HEK293 (cell line): ENCODE results near the gene MPV17.
"Not testable (repeated sequence)": the region's sequence is repeated elsewhere in the genome, so short reads cannot be mapped to it uniquely, and the experiment has no call there.

Experiments
- CTCF ChIA-PET: fragments of 350-600 bp; formaldehyde crosslinking; extraction: SDS; loops from one replicate; lab custom pipeline; 2021; ENCODE audit warnings: antibody characterized with exemption; lab: Yijun Ruan, JAX
- POLR2A ChIA-PET: fragments of 300-600 bp; formaldehyde crosslinking; extraction: SDS; loops from one replicate; lab custom pipeline; 2020; ENCODE audit warnings: antibody characterized with exemption, inconsistent platforms; lab: Yijun Ruan, JAX
- H3K27ac ChIP-seq: fragments of 200-500 bp; sonication (Bioruptor generic); 2 replicates; pipeline ENCODE4 v1.5.1; 2014; ENCODE audit warnings: low read depth, low read length, control low read depth, inconsistent platforms; ENCODE audit errors: extremely low read depth
- H3K36me3 ChIP-seq, 2 experiments: fragments of 200-500 bp in 1 of 2; sonication (Bioruptor generic) in 1 of 2; 1 replicate in 1 of 2; 2 replicates in 1 of 2; pipeline ENCODE4 v1.5.1; 2014 to 2017; ENCODE audit warnings: inconsistent platforms in 2 of 2, low read length in 2 of 2; ENCODE audit not compliant: control insufficient read depth in 2 of 2, insufficient read depth in 1 of 2
- H3K4me1 ChIP-seq: fragments of 200-500 bp; sonication (Bioruptor generic); 2 replicates; pipeline ENCODE4 v1.5.1; 2014; ENCODE audit warnings: mild to moderate bottlenecking, low read length, inconsistent platforms; ENCODE audit not compliant: control insufficient read depth, insufficient read depth
- H3K4me3 ChIP-seq: 2 replicates; pipeline ENCODE4 v1.5.1; 2011; ENCODE audit warnings: low read depth, mild to moderate bottlenecking, control low read depth, low read length, moderate library complexity
- H3K9me3 ChIP-seq: fragments of 200-500 bp; sonication (Bioruptor generic); 2 replicates; pipeline ENCODE4 v1.5.1; 2014; ENCODE audit warnings: low read depth, low read length, inconsistent platforms; ENCODE audit not compliant: control insufficient read depth, insufficient read depth
- FEZF1 ChIP-seq: fragments of 450-650 bp; formaldehyde crosslinking; IDR thresholded peaks from 2 replicates; pipeline ENCODE4 v1.5.1; 2016; ENCODE audit warnings: missing biosample characterization, missing genetic modification characterization
- MEIS1 ChIP-seq: sonication (generic); formaldehyde crosslinking; IDR thresholded peaks from 2 replicates; pipeline ENCODE4 v1.8.1; 2022; ENCODE audit warnings: missing genetic modification reagents, mild to moderate bottlenecking, borderline replicate concordance
- OVOL3 ChIP-seq: fragments of 450-650 bp; formaldehyde crosslinking; IDR thresholded peaks from 2 replicates; pipeline ENCODE4 v1.5.1; 2016; ENCODE audit warnings: missing biosample characterization, missing genetic modification characterization
- REPIN1 ChIP-seq: fragments of 450-650 bp; formaldehyde crosslinking; IDR thresholded peaks from 2 replicates; pipeline ENCODE4 v1.5.1; 2017; ENCODE audit warnings: missing biosample characterization, missing genetic modification characterization, low read depth
- YY2 ChIP-seq: fragments of 450-650 bp; formaldehyde crosslinking; IDR thresholded peaks from 2 replicates; pipeline ENCODE4 v1.5.1; 2016; ENCODE audit warnings: missing biosample characterization, missing genetic modification characterization
- ZBTB11 ChIP-seq: fragments of 450-650 bp; formaldehyde crosslinking; conservative IDR thresholded peaks from 2 replicates; pipeline ENCODE4 v1.5.1; 2016; ENCODE audit warnings: low read depth, missing biosample characterization, missing genetic modification characterization
- ZBTB20 ChIP-seq: fragments of 450-650 bp; formaldehyde crosslinking; IDR thresholded peaks from 2 replicates; pipeline ENCODE4 v1.5.1; 2016; ENCODE audit warnings: missing biosample characterization, missing genetic modification characterization
- ZIC2 ChIP-seq: fragments of 450-650 bp; formaldehyde crosslinking; IDR thresholded peaks from 2 replicates; pipeline ENCODE4 v1.5.1; 2016; ENCODE audit warnings: missing biosample characterization, missing genetic modification characterization
- ZNF132 ChIP-seq: fragments of 450-650 bp; formaldehyde crosslinking; IDR thresholded peaks from 2 replicates; pipeline ENCODE4 v1.5.1; 2017; ENCODE audit warnings: missing biosample characterization, missing genetic modification characterization, borderline replicate concordance
- ZNF133 ChIP-seq: fragments of 450-650 bp; formaldehyde crosslinking; IDR thresholded peaks from 2 replicates; pipeline ENCODE4 v1.5.1; 2016; ENCODE audit warnings: missing biosample characterization, missing genetic modification characterization
- ZNF155 ChIP-seq: fragments of 450-650 bp; formaldehyde crosslinking; IDR thresholded peaks from 2 replicates; pipeline ENCODE4 v1.5.1; 2016; ENCODE audit warnings: missing biosample characterization, missing genetic modification characterization
- ZNF16 ChIP-seq: fragments of 450-650 bp; formaldehyde crosslinking; IDR thresholded peaks from 2 replicates; pipeline ENCODE4 v1.5.1; 2016; ENCODE audit warnings: low read depth, missing biosample characterization, missing genetic modification characterization
- ZNF184 ChIP-seq: fragments of 450-650 bp; IDR thresholded peaks from 2 replicates; pipeline ENCODE4 v1.5.1; 2018; ENCODE audit warnings: missing biosample characterization, mild to moderate bottlenecking, missing genetic modification characterization
- ZNF302 ChIP-seq: fragments of 450-650 bp; formaldehyde crosslinking; IDR thresholded peaks from 2 replicates; pipeline ENCODE4 v1.5.1; 2016; ENCODE audit warnings: missing biosample characterization, missing genetic modification characterization, low read depth
- ZNF335 ChIP-seq: fragments of 450-650 bp; formaldehyde crosslinking; conservative IDR thresholded peaks from 2 replicates; pipeline ENCODE4 v1.5.1; 2016; ENCODE audit warnings: missing biosample characterization, missing genetic modification characterization
- ZNF416 ChIP-seq: fragments of 450-650 bp; formaldehyde crosslinking; IDR thresholded peaks from 2 replicates; pipeline ENCODE4 v1.5.1; 2016; ENCODE audit warnings: missing biosample characterization, missing genetic modification characterization
- ZNF510 ChIP-seq: fragments of 450-650 bp; formaldehyde crosslinking; IDR thresholded peaks from 2 replicates; pipeline ENCODE4 v1.5.1; 2018; ENCODE audit warnings: mild to moderate bottlenecking, missing genetic modification characterization, missing biosample characterization; ENCODE audit not compliant: insufficient replicate concordance
- ZNF544 ChIP-seq: fragments of 450-650 bp; formaldehyde crosslinking; IDR thresholded peaks from 2 replicates; pipeline ENCODE4 v1.5.0; 2017; ENCODE audit warnings: missing biosample characterization, missing genetic modification characterization
- ZNF610 ChIP-seq: fragments of 450-650 bp; formaldehyde crosslinking; IDR thresholded peaks from 2 replicates; pipeline ENCODE4 v1.5.1; 2016; ENCODE audit warnings: missing biosample characterization, missing genetic modification characterization, borderline replicate concordance
- ZNF704 ChIP-seq: fragments of 450-650 bp; formaldehyde crosslinking; IDR thresholded peaks from 2 replicates; pipeline ENCODE4 v1.5.1; 2016; ENCODE audit warnings: missing biosample characterization, missing genetic modification characterization
- ZNF777 ChIP-seq: fragments of 450-650 bp; formaldehyde crosslinking; IDR thresholded peaks from 2 replicates; pipeline ENCODE4 v1.5.1; 2017; ENCODE audit warnings: missing biosample characterization, missing genetic modification characterization, borderline replicate concordance

The MPV17 gene

GRCh38 chr2:27303093-27304025 is 19.5 kb downstream of the MPV17 start (continued):
- TF ChIP-seq ZNF610 (tag by site-specific recombination) (0 out of 2 replicates have a peak, but pooled peaks have one; percentile 23), ZNF133 (tag by site-specific recombination) (no peak)

- H3K9me3 ChIP-seq, POLR2A ChIA-PET, H3K27ac ChIP-seq, H3K4me3 ChIP-seq, H3K36me3 ChIP-seq, H3K4me1 ChIP-seq: not testable (repeated sequence)
- CTCF ChIA-PET = interaction anchor here (4.9 to 17.4 kb wide), 3 partner anchors 8 to 50 kb away, joined by 51 to 211 read pairs (median 61); partner anchors contain the start of gene TRIM54
These were observed 22.3 kb downstream of the MPV17 start for GRCh38 chr2:27300606-27301005.

GRCh38 chr2:27298391-27299080 is 24.4 kb downstream of the MPV17 start:
- H3K27ac ChIP-seq = no peak overlapping the region
- TF ChIP-seq ZNF155 (tag by site-specific recombination) (no peak), ZNF704 (tag by site-specific recombination) (no peak), ZNF16 (tag by site-specific recombination) (no peak), ZNF544 (tag by site-specific recombination) (no peak)
- H3K4me1 ChIP-seq = peaks cover 2% of the 10 kb centered on the region; the same call in 1 of the 2 replicates
- no peaks in the 10 kb centered on the region for H3K9me3 ChIP-seq
- H3K4me3 ChIP-seq = no peak overlapping the region
- ChIA-PET POLR2A (no interaction called here), CTCF (interaction anchor here (1.4 to 17.4 kb wide), 2 partner anchors 16 to 33 kb away, joined by 5 to 211 read pairs; partner anchors contain the start of gene TRIM54)
- H3K36me3 ChIP-seq = no peaks in the 10 kb centered on the region

- POLR2A ChIA-PET = no interaction called here
- Histone ChIP-seq H3K27ac (no peak overlapping the region), H3K36me3 (no peaks in the 10 kb centered on the region), H3K9me3 (no peaks in the 10 kb centered on the region), H3K4me3 (no peak overlapping the region), H3K4me1 (peaks cover 13% of the 10 kb centered on the region)
- CTCF ChIA-PET = interaction anchor here (0.6 to 17.4 kb wide), 2 partner anchors 15 to 72 kb away, joined by 6 to 211 read pairs; partner anchors contain the start of gene TRIM54
- no peak for TF ChIP-seq ZBTB20 (tag by site-specific recombination)
- TF ChIP-seq REPIN1 (tag by site-specific recombination) = no peak
- TF ChIP-seq MEIS1 = no peak
- TF ChIP-seq ZNF132 = no peak
- TF ChIP-seq YY2 (tag by site-specific recombination) = no peak
- TF ChIP-seq ZNF777 (tag by site-specific recombination) = no peak
These were observed 25.7 kb downstream of the MPV17 start for GRCh38 chr2:27297195-27297594.

GRCh38 chr2:27296481-27296880 is 26.4 kb downstream of the MPV17 start:
- H3K4me1 ChIP-seq = peaks cover 13% of the 10 kb centered on the region
- CTCF ChIA-PET = interaction anchor here (0.6 to 17.4 kb wide), 2 partner anchors 14 to 50 kb away, joined by 3 to 211 read pairs; partner anchors contain the start of gene TRIM54
- TF ChIP-seq ZNF416 (tag by site-specific recombination) (no peak), ZIC2 (no peak), ZNF302 (tag by site-specific recombination) (no peak), ZNF184 (no peak), OVOL3 (tag by site-specific recombination) (no peak), FEZF1 (tag by site-specific recombination) (no peak), ZNF335 (tag by site-specific recombination) (no peak), ZNF510 (tag by site-specific recombination) (no peak), ZBTB11 (tag by site-specific recombination) (no peak)

More at GRCh38 chr2:27296481-27296880, 26.4 kb downstream of the MPV17 start:
- POLR2A ChIA-PET = no interaction called here
- no peak overlapping the region for H3K4me3 ChIP-seq
- H3K36me3 ChIP-seq = no peaks in the 10 kb centered on the region
- no peaks in the 10 kb centered on the region for H3K9me3 ChIP-seq
- H3K27ac ChIP-seq = no peak overlapping the region
